Renal pelvis (tissue), 12 donors: ENCODE measurements around the gene DQX1. TPM values are rescaled to one million over a fixed set of nuclear protein-coding genes. Genes with fewer than 3 reads are reported as not detected.
"Not testable (repeated sequence)": the region's sequence is repeated elsewhere in the genome, so short reads cannot be mapped to it uniquely, and the experiment has no call there.

Source experiments
- DNase-seq: peaks from one replicate; pipeline ENCODE4 v3.0.0-alpha.2; 2013
- long read RNA-seq, 16 experiments: transcript quantifications; one replicate each; lab custom pipeline, GENCODE V29; 2026
- polyA plus RNA-seq, 3 donors: library from polyadenylated mRNA; unstranded; fragments of 120-200 nt; gene quantifications; one replicate each; pipeline ENCODE4 v1.2.1, GENCODE V29; 2013; ENCODE audit not compliant: insufficient read length in 3 of 3

The DQX1 gene
- under 1 TPM; 0.21 to 0.57 (median 0.43) TPM for polyA plus RNA-seq
- long read RNA-seq, donor 1, result 0 reads
- long read RNA-seq, donor 2, result 0 reads
- long read RNA-seq, donor 3, result 0 reads
- long read RNA-seq, donor 4, result 0 reads
- long read RNA-seq, donor 5, result 0 reads
- long read RNA-seq, donor 6, result 0 reads
- long read RNA-seq, donor 7, result 0 reads
- long read RNA-seq, donor 8, result 0 reads
- long read RNA-seq, donor 9, result 0 reads
- long read RNA-seq, donor 10, partial matches to known transcripts, result 11 of 11 reads
- long read RNA-seq, donor 10, other reads (novel, unspliced or antisense), result 0 of 11 reads
- long read RNA-seq, donor 11, result 0 reads
- long read RNA-seq, donor 12, result 0 reads
- long read RNA-seq, donor 13, result 0 reads
- long read RNA-seq, donor 14, result 0 reads
- long read RNA-seq, donor 15, partial matches to known transcripts, result 0 of 1 reads
- long read RNA-seq, donor 15, other reads (novel, unspliced or antisense), result 0 of 1 reads
- long read RNA-seq, donor 16, result 0 reads

GRCh38 chr2:74525717-74526648 lies at the start of gene DQX1:
DQX1 (minus strand) TSS chr2:74526231; CDS start chr2:74525729, 502 bp downstream.
- no peak for DNase-seq

GRCh38 chr2:74575320-74575719 lies 49.3 kb upstream of the DQX1 start:
- DNase-seq, result no peak

GRCh38 chr2:74573747-74574562 lies 47.9 kb upstream of the DQX1 start:
- no peak for DNase-seq

GRCh38 chr2:74572178-74572925 lies 46.3 kb upstream of the DQX1 start:
- DNase-seq, result no peak

- no peak for DNase-seq
These were observed 45.0 kb upstream of the DQX1 start for GRCh38 chr2:74571058-74571457.

- DNase-seq, result no peak
These were observed 43.7 kb upstream of the DQX1 start for GRCh38 chr2:74569686-74570085.

- no peak for DNase-seq
These were observed 41.9 kb upstream of the DQX1 start for GRCh38 chr2:74567881-74568280.

- DNase-seq, result no peak
These were observed 40.7 kb upstream of the DQX1 start for GRCh38 chr2:74566754-74567085.

GRCh38 chr2:74566076-74566753 lies 40.2 kb upstream of the DQX1 start:
- no peak for DNase-seq

GRCh38 chr2:74564222-74564621 lies 38.2 kb upstream of the DQX1 start:
- DNase-seq, result no peak

GRCh38 chr2:74562126-74562775 lies 36.2 kb upstream of the DQX1 start:
- DNase-seq, result no peak

- not testable (repeated sequence) for DNase-seq
These were observed 35.0 kb upstream of the DQX1 start for GRCh38 chr2:74561022-74561421.

GRCh38 chr2:74560591-74560990 lies 34.6 kb upstream of the DQX1 start:
- no peak for DNase-seq

GRCh38 chr2:74559912-74560311 lies 33.9 kb upstream of the DQX1 start:
- DNase-seq, result no peak

- DNase-seq, result no peak
These were observed 32.5 kb upstream of the DQX1 start for GRCh38 chr2:74558284-74559230.

GRCh38 chr2:74556831-74557370 lies 30.9 kb upstream of the DQX1 start:
- no peak for DNase-seq

- no peak for DNase-seq
These were observed 30.1 kb upstream of the DQX1 start for GRCh38 chr2:74556159-74556558.

- no peak for DNase-seq
These were observed 29.6 kb upstream of the DQX1 start for GRCh38 chr2:74555610-74556103.
